ENCODE data around the gene CSNK2A2. TPM values are rescaled to one million over a fixed set of nuclear protein-coding genes. Genes with fewer than 3 reads are reported as not detected.

Gene CSNK2A2
- total and polyA plus RNA-seq, 9 of the 15 experiments (the other 6 are each of a cell fraction or from before 2014, with no cell fraction given) = 20.8 to 109 (median 44.7) TPM

DNA sequence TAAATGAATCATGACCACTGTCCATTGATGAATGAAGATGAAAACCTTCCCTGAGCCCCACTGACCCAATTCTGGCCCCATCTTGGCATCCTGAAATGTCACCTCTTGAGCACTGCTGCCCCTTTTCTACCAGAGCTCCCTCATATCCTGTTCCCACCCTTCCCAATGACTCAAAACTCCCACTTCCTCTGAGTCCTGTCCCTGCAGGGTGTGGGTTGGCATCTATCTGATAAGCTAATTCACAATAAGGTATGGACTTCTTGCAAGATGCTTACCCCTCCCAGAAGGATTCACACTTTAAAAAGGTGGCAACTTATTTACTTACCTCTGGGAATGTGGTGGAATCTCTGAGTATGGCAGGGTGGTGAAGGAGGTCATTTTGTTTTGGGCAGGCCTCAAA is 13.3 kb upstream of the CSNK2A2 start (continued):
- no peak for TF ChIP-seq ETV6 (IDR thresholded peaks at IDR 0.05; ENCODE audit: borderline replicate concordance in 1 of 2, low read depth in 2 of 2, low read length in 1 of 2)
- TF ChIP-seq ETV6 (CRISPR knock-in tag; IDR thresholded peaks at IDR 0.05; ENCODE audit: borderline replicate concordance) = no peak
- TF ChIP-seq, protein P1, sequence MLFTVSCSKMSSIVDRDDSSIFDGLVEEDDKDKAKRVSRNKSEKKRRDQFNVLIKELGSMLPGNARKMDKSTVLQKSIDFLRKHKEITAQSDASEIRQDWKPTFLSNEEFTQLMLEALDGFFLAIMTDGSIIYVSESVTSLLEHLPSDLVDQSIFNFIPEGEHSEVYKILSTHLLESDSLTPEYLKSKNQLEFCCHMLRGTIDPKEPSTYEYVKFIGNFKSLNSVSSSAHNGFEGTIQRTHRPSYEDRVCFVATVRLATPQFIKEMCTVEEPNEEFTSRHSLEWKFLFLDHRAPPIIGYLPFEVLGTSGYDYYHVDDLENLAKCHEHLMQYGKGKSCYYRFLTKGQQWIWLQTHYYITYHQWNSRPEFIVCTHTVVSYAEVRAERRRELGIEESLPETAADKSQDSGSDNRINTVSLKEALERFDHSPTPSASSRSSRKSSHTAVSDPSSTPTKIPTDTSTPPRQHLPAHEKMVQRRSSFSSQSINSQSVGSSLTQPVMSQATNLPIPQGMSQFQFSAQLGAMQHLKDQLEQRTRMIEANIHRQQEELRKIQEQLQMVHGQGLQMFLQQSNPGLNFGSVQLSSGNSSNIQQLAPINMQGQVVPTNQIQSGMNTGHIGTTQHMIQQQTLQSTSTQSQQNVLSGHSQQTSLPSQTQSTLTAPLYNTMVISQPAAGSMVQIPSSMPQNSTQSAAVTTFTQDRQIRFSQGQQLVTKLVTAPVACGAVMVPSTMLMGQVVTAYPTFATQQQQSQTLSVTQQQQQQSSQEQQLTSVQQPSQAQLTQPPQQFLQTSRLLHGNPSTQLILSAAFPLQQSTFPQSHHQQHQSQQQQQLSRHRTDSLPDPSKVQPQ (CRISPR knock-in tag; IDR thresholded peaks at IDR 0.05; ENCODE audit: borderline replicate concordance) = no peak
- TF ChIP-seq POLR2AphosphoS5 (IDR thresholded peaks at IDR 0.05; ENCODE audit: control insufficient read depth, insufficient read depth, low read depth, low read length) = no peak
- TF ChIP-seq, protein P2, sequence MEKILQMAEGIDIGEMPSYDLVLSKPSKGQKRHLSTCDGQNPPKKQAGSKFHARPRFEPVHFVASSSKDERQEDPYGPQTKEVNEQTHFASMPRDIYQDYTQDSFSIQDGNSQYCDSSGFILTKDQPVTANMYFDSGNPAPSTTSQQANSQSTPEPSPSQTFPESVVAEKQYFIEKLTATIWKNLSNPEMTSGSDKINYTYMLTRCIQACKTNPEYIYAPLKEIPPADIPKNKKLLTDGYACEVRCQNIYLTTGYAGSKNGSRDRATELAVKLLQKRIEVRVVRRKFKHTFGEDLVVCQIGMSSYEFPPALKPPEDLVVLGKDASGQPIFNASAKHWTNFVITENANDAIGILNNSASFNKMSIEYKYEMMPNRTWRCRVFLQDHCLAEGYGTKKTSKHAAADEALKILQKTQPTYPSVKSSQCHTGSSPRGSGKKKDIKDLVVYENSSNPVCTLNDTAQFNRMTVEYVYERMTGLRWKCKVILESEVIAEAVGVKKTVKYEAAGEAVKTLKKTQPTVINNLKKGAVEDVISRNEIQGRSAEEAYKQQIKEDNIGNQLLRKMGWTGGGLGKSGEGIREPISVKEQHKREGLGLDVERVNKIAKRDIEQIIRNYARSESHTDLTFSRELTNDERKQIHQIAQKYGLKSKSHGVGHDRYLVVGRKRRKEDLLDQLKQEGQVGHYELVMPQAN (IDR thresholded peaks at IDR 0.05; ENCODE audit: borderline replicate concordance) = no peak
- TF ChIP-seq KLF10 (CRISPR knock-in tag; IDR thresholded peaks at IDR 0.05) = no peak
- TF ChIP-seq RBM34 (IDR thresholded peaks at IDR 0.05; ENCODE audit: borderline replicate concordance, insufficient read depth, low read length) = no peak
- no peak for TF ChIP-seq NR4A1 (CRISPR knock-in tag; IDR thresholded peaks at IDR 0.05)
- no peak for TF ChIP-seq NR4A1 (tag; IDR thresholded peaks at IDR 0.05)

All from K562 (cell line).